BE2C (cell line): ENCODE measurements around the gene CACNA1D.

Experiments used
- DNase-seq: peaks from one replicate; pipeline ENCODE4 v3.0.0-alpha.2; 2020
- H3K27me3 ChIP-seq: fragments of 250-450 bp; sonication (Bioruptor Pico); 2 replicates; pipeline ENCODE4 v1.5.1; 2020; ENCODE audit warnings: mild to moderate bottlenecking
- H3K36me3 ChIP-seq: fragments of 250-450 bp; sonication (Bioruptor Pico); 2 replicates; pipeline ENCODE4 v1.5.1; 2020; ENCODE audit warnings: mild to moderate bottlenecking
- H3K4me1 ChIP-seq: fragments of 250-450 bp; sonication (Bioruptor Pico); 2 replicates; pipeline ENCODE4 v1.5.1; 2020
- H3K4me3 ChIP-seq: 2 replicates; pipeline ENCODE4 v1.5.1; 2011; ENCODE audit warnings: low read depth, low read length
- H3K9me3 ChIP-seq: fragments of 250-450 bp; sonication (Bioruptor Pico); 2 replicates; pipeline ENCODE4 v1.5.1; 2020
- TF ChIP-seq, protein P1 (sequence below): IDR thresholded peaks from 2 replicates; pipeline ENCODE4 v1.5.1; 2012; ENCODE audit warnings: mild to moderate bottlenecking, low read depth, low read length

CACNA1D gene

DNA sequence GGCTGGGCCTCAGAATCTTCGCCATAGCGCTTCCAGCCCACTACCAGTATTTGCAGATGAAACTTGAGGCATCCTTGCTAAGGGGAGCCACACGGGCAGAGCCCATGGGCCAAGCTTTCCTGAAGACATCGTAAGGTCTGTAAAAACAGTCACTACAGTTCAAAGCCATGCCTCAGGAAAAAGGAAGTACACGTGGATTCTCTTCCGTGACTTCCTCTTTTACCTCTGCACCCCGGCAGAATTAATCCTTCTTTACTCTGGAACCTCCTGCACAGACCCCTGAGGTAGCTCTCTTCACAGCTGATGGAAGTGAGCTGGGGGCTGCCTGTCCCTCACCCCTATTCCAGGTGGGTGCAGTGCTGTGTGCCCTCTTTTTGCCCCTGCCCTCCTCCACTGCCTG is 222.6 kb downstream of the CACNA1D start:
- DNase-seq, result no peak

DNA sequence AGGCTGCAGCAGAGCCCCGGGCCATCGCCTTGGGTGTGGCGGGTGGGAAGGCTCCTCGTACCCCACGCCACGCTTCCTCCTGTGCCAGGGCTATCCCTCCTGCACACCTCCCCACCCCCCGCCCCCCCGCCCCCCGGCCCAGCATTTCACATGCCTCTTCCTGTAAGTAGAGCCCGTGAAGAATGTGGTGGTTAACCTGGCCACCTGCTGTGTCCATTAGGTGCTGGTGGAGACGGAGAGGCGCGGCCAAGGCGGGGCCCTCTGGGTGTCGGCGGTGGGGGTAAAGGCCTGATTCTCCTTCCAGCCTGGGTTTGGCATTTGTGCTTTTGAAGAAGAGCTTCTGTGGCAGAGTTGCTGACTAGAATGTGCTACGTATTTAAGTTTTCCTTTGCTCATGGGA is 224.1 kb downstream of the CACNA1D start:
- Histone ChIP-seq H3K9me3 (no peaks in the 10 kb centered on the region), H3K4me1 (no peaks in the 10 kb centered on the region), H3K4me3 (no peak overlapping the region), H3K27me3 (no peaks in the 10 kb centered on the region), H3K36me3 (no peaks in the 10 kb centered on the region)
- TF ChIP-seq, protein P1, sequence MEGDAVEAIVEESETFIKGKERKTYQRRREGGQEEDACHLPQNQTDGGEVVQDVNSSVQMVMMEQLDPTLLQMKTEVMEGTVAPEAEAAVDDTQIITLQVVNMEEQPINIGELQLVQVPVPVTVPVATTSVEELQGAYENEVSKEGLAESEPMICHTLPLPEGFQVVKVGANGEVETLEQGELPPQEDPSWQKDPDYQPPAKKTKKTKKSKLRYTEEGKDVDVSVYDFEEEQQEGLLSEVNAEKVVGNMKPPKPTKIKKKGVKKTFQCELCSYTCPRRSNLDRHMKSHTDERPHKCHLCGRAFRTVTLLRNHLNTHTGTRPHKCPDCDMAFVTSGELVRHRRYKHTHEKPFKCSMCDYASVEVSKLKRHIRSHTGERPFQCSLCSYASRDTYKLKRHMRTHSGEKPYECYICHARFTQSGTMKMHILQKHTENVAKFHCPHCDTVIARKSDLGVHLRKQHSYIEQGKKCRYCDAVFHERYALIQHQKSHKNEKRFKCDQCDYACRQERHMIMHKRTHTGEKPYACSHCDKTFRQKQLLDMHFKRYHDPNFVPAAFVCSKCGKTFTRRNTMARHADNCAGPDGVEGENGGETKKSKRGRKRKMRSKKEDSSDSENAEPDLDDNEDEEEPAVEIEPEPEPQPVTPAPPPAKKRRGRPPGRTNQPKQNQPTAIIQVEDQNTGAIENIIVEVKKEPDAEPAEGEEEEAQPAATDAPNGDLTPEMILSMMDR, result no peak
- DNase-seq, result no peak

More for the DNA sequence above, 222.6 kb downstream of the CACNA1D start:
- Histone ChIP-seq H3K36me3 (no peaks in the 10 kb centered on the region), H3K4me1 (no peaks in the 10 kb centered on the region), H3K9me3 (no peaks in the 10 kb centered on the region), H3K4me3 (no peak overlapping the region), H3K27me3 (no peaks in the 10 kb centered on the region)
- TF ChIP-seq, protein P1, result no peak

DNA sequence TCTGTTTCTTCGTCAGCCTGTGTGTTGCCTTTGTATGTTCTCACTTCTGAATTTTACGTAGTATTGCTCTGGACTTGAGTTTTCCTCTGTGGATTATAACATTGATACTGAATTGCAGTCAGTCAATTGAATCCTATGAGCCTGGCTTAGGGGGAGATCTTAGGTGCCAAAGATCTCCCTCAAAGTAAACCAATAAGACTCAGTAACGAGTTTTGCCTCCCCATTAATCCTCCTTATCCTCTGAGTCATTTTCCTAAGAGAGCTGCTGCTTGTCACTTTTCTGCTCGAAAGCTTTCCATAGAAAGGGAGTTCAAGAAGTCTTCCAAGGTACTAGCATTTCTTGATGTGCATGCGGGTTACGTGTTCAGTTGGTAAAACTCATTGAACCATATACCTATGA is 225.4 kb downstream of the CACNA1D start:
- H3K4me3 ChIP-seq, result no peak overlapping the region
- TF ChIP-seq, protein P1, result no peak
- H3K36me3 ChIP-seq, result no peaks in the 10 kb centered on the region
- DNase-seq, result no peak
- H3K27me3 ChIP-seq, result no peaks in the 10 kb centered on the region
- H3K9me3 ChIP-seq, result no peaks in the 10 kb centered on the region
- H3K4me1 ChIP-seq, result no peaks in the 10 kb centered on the region

- TF ChIP-seq, protein P1, result no peak
- H3K36me3 ChIP-seq, result no peaks in the 10 kb centered on the region
- H3K4me3 ChIP-seq, result no peak overlapping the region
- H3K27me3 ChIP-seq, result no peaks in the 10 kb centered on the region
- no peak for DNase-seq
- H3K9me3 ChIP-seq, result no peaks in the 10 kb centered on the region
- no peaks in the 10 kb centered on the region for H3K4me1 ChIP-seq
Observed at GRCh38 chr3:53721187-53722119, 227.0 kb downstream of the CACNA1D start.

GRCh38 chr3:53724566-53724965 is 230.2 kb downstream of the CACNA1D start:
- DNase-seq, result no peak
- Histone ChIP-seq H3K36me3 (no peaks in the 10 kb centered on the region), H3K4me1 (no peaks in the 10 kb centered on the region), H3K27me3 (no peaks in the 10 kb centered on the region), H3K9me3 (no peaks in the 10 kb centered on the region), H3K4me3 (no peak overlapping the region)
- TF ChIP-seq, protein P1, result no peak

- no peak for DNase-seq
- Histone ChIP-seq H3K4me1 (no peaks in the 10 kb centered on the region), H3K9me3 (no peaks in the 10 kb centered on the region), H3K27me3 (no peaks in the 10 kb centered on the region), H3K4me3 (no peak overlapping the region), H3K36me3 (no peaks in the 10 kb centered on the region)
- TF ChIP-seq, protein P1, result no peak
Observed at GRCh38 chr3:53725387-53725995, 231.1 kb downstream of the CACNA1D start.
